GM12878 (cell line): ENCODE data around the gene PAPLN. TPM values are rescaled to one million over a fixed set of nuclear protein-coding genes. Genes with fewer than 3 reads are reported as not detected.

Experiments
- ATAC-seq: fragments of 200-7000 bp; cut with Tn5 transposase; 3 replicates; pipeline ENCODE4 v1.9.1; 2020; ENCODE audit warnings: mild to moderate bottlenecking, moderate library complexity
- BruUV-seq: library from RNA; stranded (reverse); fragments of 400-500 nt; replicated peaks from 2 replicates; lab custom pipeline; 2021; lab: Mats Ljungman, UMichigan
- CTCF ChIA-PET: fragments of 300-600 bp; sonication (Branson Sonifier 250); formaldehyde crosslinking; extraction: SDS; loops from one replicate; lab custom pipeline; 2021; ENCODE audit warnings: inconsistent platforms; lab: Yijun Ruan, JAX
- POLR2A ChIA-PET: fragments of 350-600 bp; formaldehyde crosslinking; extraction: SDS; loops from one replicate; lab custom pipeline; 2021; ENCODE audit warnings: inconsistent platforms; lab: Charles Lee
- RAD21 ChIA-PET: fragments of 300-600 bp; sonication (Branson Sonifier 250); formaldehyde crosslinking; loops from one replicate; lab custom pipeline; 2023; ENCODE audit warnings: antibody characterized with exemption; ENCODE audit not compliant: unreplicated experiment; lab: Charles Lee
- SMC1A ChIA-PET: fragments of 300-600 bp; sonication (Branson Sonifier 250); formaldehyde crosslinking; loops from one replicate; lab custom pipeline; 2023; ENCODE audit not compliant: unreplicated experiment, uncharacterized antibody; lab: Charles Lee
- DNase-seq: peaks from one replicate; pipeline ENCODE4 v3.0.0-alpha.2; 2011; ENCODE audit warnings: low read depth, low spot score
- FAIRE-seq: peaks from 3 replicates; lab custom pipeline; 2011; peaks lifted over from hg19 to GRCh38; lab: Jason Lieb, UNC
- H2AFZ ChIP-seq: 2 replicates; pipeline ENCODE4 v1.6.0; 2011; ENCODE audit warnings: low read depth, low read length, control low read depth; ENCODE audit not compliant: control insufficient read depth
- H3K27ac ChIP-seq: 2 replicates; pipeline ENCODE4 v1.5.1; 2011; ENCODE audit warnings: control low read depth; ENCODE audit not compliant: control insufficient read depth, insufficient read depth
- H3K27me3 ChIP-seq, 2 experiments: replicated peaks in 1 of 2; 2 replicates each; pipeline versions ENCODE4 v1.6.0 to v1.6.1; 2011; ENCODE audit warnings: low read length in 1 of 2; ENCODE audit not compliant: control insufficient read depth in 2 of 2, insufficient read depth in 2 of 2
- H3K36me3 ChIP-seq, 2 experiments: 2 replicates each; pipeline ENCODE4 v1.5.1; 2011; ENCODE audit warnings: low read length in 1 of 2; ENCODE audit not compliant: control insufficient read depth in 2 of 2, insufficient read depth in 2 of 2
- H3K4me1 ChIP-seq: 2 replicates; pipeline ENCODE4 v1.6.1; 2011; ENCODE audit warnings: mild to moderate bottlenecking, low read length, moderate library complexity, mixed read lengths; ENCODE audit not compliant: control insufficient read depth, insufficient read depth
- H3K4me2 ChIP-seq: 2 replicates; pipeline ENCODE4 v1.6.0; 2011; ENCODE audit warnings: control low read depth; ENCODE audit not compliant: control insufficient read depth, insufficient read depth
- H3K4me3 ChIP-seq: fragments of 200-600 bp; sonication (generic); 2 replicates; pipeline ENCODE4 v1.5.1; 2016
- H3K79me2 ChIP-seq: 2 replicates; pipeline ENCODE4 v1.6.0; 2011; ENCODE audit warnings: low read length; ENCODE audit not compliant: control insufficient read depth, insufficient read depth
- H3K9ac ChIP-seq: 2 replicates; pipeline ENCODE4 v1.8.0; 2011; ENCODE audit warnings: low read length, control low read depth, mixed read lengths; ENCODE audit not compliant: control insufficient read depth, insufficient read depth
- H3K9me3 ChIP-seq: replicated peaks from 3 replicates; pipeline ENCODE4 v1.5.1; 2011; ENCODE audit warnings: mild to moderate bottlenecking, low read length; ENCODE audit not compliant: control insufficient read depth, insufficient read depth
- H4K20me1 ChIP-seq: 2 replicates; pipeline ENCODE4 v1.6.0; 2011; ENCODE audit not compliant: control insufficient read depth, insufficient read depth
- IKZF2 ChIP-seq, 2 experiments: fragments of 450-650 bp; IDR thresholded peaks; 2 replicates each; pipeline ENCODE4 v1.6.1; 2017; ENCODE audit warnings: mild to moderate bottlenecking in 2 of 2, moderate library complexity in 2 of 2
- ZBTB40 ChIP-seq: fragments of 450-650 bp; IDR thresholded peaks from 2 replicates; pipeline ENCODE4 v1.6.1; 2016; ENCODE audit warnings: mild to moderate bottlenecking, moderate library complexity, borderline replicate concordance
- WGBS: methylation state at CpG from one replicate; pipeline ENCODE4 v1.1.6; 2016; ENCODE audit warnings: low lambda C conversion rate; ENCODE audit not compliant: insufficient replicate concordance, insufficient coverage; ENCODE audit errors: missing lambda C conversion rate; 5-methylcytosine and 5-hydroxymethylcytosine counted together
- in situ Hi-C: fragments of 300-500 bp; cut with MboI; formaldehyde crosslinking; loops from 9 replicates; pipeline ENCODE4 v1.14.3; 2018; ENCODE audit warnings: mixed read lengths
- intact Hi-C: fragments of 100-400 bp; cut with micrococcal nuclease; formaldehyde crosslinking; loops from one replicate; pipeline ENCODE4 v1.14.2; 2022; ENCODE audit not compliant: unreplicated experiment
- polyA plus RNA-seq, 11 experiments: library from polyadenylated mRNA; depleted of rRNA in 4 of 11; unstranded in 6 of 11; stranded (reverse) in 5 of 11; fragments of >200 nt; fragmentation: Nextera tagmentation in 4 of 11; fragmentation: Illumina TruSeq in 1 of 11; extraction: Ambion mirVana in 4 of 11; extraction: Trizol in 1 of 11; gene quantifications; 1 replicate in 1 of 11; 2 replicates in 10 of 11; pipeline versions ENCODE4 v1.2.1 to v1.2.3, GENCODE V29; 2011 to 2016; ENCODE audit warnings: inconsistent platforms in 2 of 11, missing spikeins in 2 of 11, low read depth in 1 of 11
- total RNA-seq, 4 experiments: library from RNA; depleted of rRNA in 3 of 4; stranded (reverse); fragments of >200 nt in 3 of 4; fragmentation: Illumina TruSeq in 1 of 4; extraction: Trizol in 1 of 4; gene quantifications; 2 replicates each; pipeline versions ENCODE4 v1.2.1 to v1.2.3, GENCODE V29; 2013 to 2021

The PAPLN gene
- total and polyA plus RNA-seq, 10 of the 15 experiments (the other 5 are each of a cell fraction or from before 2014, with no cell fraction given), result 1.8 to 19.8 (median 7.4) TPM

- TF ChIP-seq ZBTB40, result no peak
- no peak for TF ChIP-seq IKZF2 (IDR thresholded peaks at IDR 0.05)
These were observed 49.3 kb downstream of the PAPLN start (continued) for GRCh38 chr14:73286598-73286997.

GRCh38 chr14:73287071-73287470, 49.8 kb downstream of the PAPLN start:
- H3K27ac ChIP-seq, result no peak overlapping the region
- no peaks in the 10 kb centered on the region for H3K9me3 ChIP-seq
- no peak overlapping the region for H3K4me2 ChIP-seq
- FAIRE-seq (no peak), ATAC-seq (no peak), DNase-seq (no peak)
- H3K27me3 ChIP-seq, result no peaks in the 10 kb centered on the region
- in situ Hi-C loops (no loop called here), intact Hi-C loops (no loop called here)
- SMC1A ChIA-PET, result interaction anchor here (1.2 to 5.9 kb wide), 8 partner anchors 8 to 185 kb away, joined by 3 to 42 read pairs (median 7); no protein-coding TSS in a partner anchor
- peaks cover 29% of the 10 kb centered on the region for H3K4me1 ChIP-seq
- POLR2A ChIA-PET, result interaction anchor here (1.1 to 2.6 kb wide), 3 partner anchors 9 to 48 kb away, joined by 3 to 11 read pairs (median 4); no protein-coding TSS in a partner anchor
- CTCF ChIA-PET, result interaction anchor here (1.3 to 3.8 kb wide), 5 partner anchors 43 to 185 kb away, joined by 3 to 17 read pairs (median 4); no protein-coding TSS in a partner anchor
- RAD21 ChIA-PET, result interaction anchor here (0.6 to 12.0 kb wide), 5 partner anchors 16 to 238 kb away, joined by 4 to 591 read pairs (median 13); partner anchors contain the start of gene NUMB
- H3K4me3 ChIP-seq, result no peak overlapping the region
- BruUV-seq, result no TSS peak
- H3K36me3 ChIP-seq, result peaks cover 6 to 7% of the 10 kb centered on the region in 2 experiments
- 95% methylated on average over 5 of the region's 5 CpGs for WGBS
- H3K79me2 ChIP-seq, result no peaks in the 10 kb centered on the region
- H4K20me1 ChIP-seq, result no peaks in the 10 kb centered on the region
- no peak overlapping the region for H2AFZ ChIP-seq
- no peak for TF ChIP-seq ZBTB40
- TF ChIP-seq, all 136 proteins: peak for 0
- H3K9ac ChIP-seq, result no peak overlapping the region
